ENCODE results near the gene DDB1. TPM values are rescaled to one million over a fixed set of nuclear protein-coding genes. Genes with fewer than 3 reads are reported as not detected.

Gene DDB1
- total RNA-seq, 2 donors from 2014 or later: 147 to 184 TPM

DNA sequence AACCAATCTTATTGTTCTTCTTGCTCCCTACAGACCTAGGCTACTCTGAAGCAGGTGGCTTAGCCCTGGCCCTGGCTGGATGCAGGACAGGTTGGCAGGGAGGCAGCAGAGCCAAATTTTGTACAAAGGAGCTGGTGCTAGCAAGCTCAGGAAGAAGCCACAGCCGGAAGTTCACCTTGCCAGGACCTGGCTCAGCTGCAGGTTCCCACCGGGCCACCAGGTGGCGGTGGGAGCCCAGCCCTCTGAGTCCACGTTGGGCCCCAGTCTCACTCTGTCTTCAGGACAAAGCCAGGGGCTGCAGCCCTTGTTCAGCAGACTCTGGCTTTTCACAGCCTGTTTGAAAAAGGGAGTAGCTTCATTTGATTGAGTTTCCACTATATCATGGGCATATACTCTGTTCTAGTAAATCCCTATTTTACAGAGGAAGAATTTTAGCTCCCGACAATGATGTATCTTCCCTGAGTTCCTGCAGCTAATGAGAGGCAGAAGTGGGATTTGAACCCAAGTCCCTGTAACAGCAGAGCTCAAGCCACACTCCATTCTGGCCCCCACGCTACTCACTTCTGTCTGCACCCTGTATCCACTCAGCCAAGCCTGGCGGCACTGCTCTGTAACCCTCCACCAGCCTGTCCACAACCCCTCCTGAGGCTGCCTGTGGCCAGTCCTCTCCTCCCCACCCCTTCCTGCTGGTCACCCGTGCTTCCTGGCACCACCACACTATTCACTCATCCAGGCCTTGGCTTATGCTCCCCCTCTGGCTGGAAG is 3.4 kb upstream of the DDB1 start:
- H3K9me3 ChIP-seq (ENCODE audit: control insufficient read depth, low read length, poor library complexity, severe bottlenecking): no peaks in the 10 kb centered on the region
- ATAC-seq (peak; percentile 62), DNase-seq (peak; percentile 74 to 83 (median 74))
- H3K4me3 Mint-ChIP-seq: peak overlapping the region; percentile 25
- H3K36me3 Mint-ChIP-seq (ENCODE audit: low read depth): peaks cover 6% of the 10 kb centered on the region
- peak overlapping the region; percentile 73 for H3K27ac Mint-ChIP-seq
- H3K4me1 Mint-ChIP-seq: peaks cover 25% of the 10 kb centered on the region
- H3K27me3 Mint-ChIP-seq: no peaks in the 10 kb centered on the region

GRCh38 chr11:61335355-61335710 is 2.4 kb upstream of the DDB1 start:
- H3K4me3 Mint-ChIP-seq: no peak overlapping the region
- peaks cover 30% of the 10 kb centered on the region for H3K4me1 Mint-ChIP-seq
- DNase-seq: no peak
- H3K27me3 Mint-ChIP-seq: no peaks in the 10 kb centered on the region
- ATAC-seq: no peak
- H3K9me3 ChIP-seq (ENCODE audit: control insufficient read depth, low read length, poor library complexity, severe bottlenecking): no peaks in the 10 kb centered on the region
- peak overlapping the region; percentile 73 for H3K27ac Mint-ChIP-seq
- peaks cover 6% of the 10 kb centered on the region for H3K36me3 Mint-ChIP-seq (ENCODE audit: low read depth)

GRCh38 chr11:61334434-61335354 is 1.8 kb upstream of the DDB1 start:
- DNase-seq: no peak
- Mint-ChIP-seq H3K27me3 (no peaks in the 10 kb centered on the region), H3K4me1 (peaks cover 36% of the 10 kb centered on the region)

GRCh38 chr11:61333550-61334433 is 887 bp upstream of the DDB1 start:
- no peaks in the 10 kb centered on the region for H3K9me3 ChIP-seq (ENCODE audit: control insufficient read depth, low read length, poor library complexity, severe bottlenecking)
- H3K36me3 Mint-ChIP-seq (ENCODE audit: low read depth): peaks cover 11% of the 10 kb centered on the region
- H3K4me1 Mint-ChIP-seq: peaks cover 42% of the 10 kb centered on the region
- ATAC-seq (no peak), DNase-seq (no peak)
- no peaks in the 10 kb centered on the region for H3K27me3 Mint-ChIP-seq
- peak overlapping the region; percentile 94 for H3K4me3 Mint-ChIP-seq
- peak overlapping the region; percentile 98 for H3K27ac Mint-ChIP-seq

More at GRCh38 chr11:61334434-61335354, 1.8 kb upstream of the DDB1 start:
- H3K9me3 ChIP-seq (ENCODE audit: control insufficient read depth, low read length, poor library complexity, severe bottlenecking): no peaks in the 10 kb centered on the region
- Mint-ChIP-seq H3K36me3 (ENCODE audit: low read depth) (peaks cover 6% of the 10 kb centered on the region), H3K27ac (peak overlapping the region; percentile 98), H3K4me3 (peak overlapping the region; percentile 94)
- no peak for ATAC-seq

GRCh38 chr11:61332281-61332796 is 566 bp downstream of the DDB1 start:
- ATAC-seq (no peak), DNase-seq (no peak)
- H3K36me3 Mint-ChIP-seq (ENCODE audit: low read depth): peaks cover 7% of the 10 kb centered on the region
- H3K27me3 Mint-ChIP-seq: no peaks in the 10 kb centered on the region
- peak overlapping the region; percentile 94 for H3K4me3 Mint-ChIP-seq
- H3K9me3 ChIP-seq (ENCODE audit: control insufficient read depth, low read length, poor library complexity, severe bottlenecking): no peaks in the 10 kb centered on the region
- H3K4me1 Mint-ChIP-seq: peaks cover 45% of the 10 kb centered on the region
- H3K27ac Mint-ChIP-seq: peak overlapping the region; percentile 98

DNA sequence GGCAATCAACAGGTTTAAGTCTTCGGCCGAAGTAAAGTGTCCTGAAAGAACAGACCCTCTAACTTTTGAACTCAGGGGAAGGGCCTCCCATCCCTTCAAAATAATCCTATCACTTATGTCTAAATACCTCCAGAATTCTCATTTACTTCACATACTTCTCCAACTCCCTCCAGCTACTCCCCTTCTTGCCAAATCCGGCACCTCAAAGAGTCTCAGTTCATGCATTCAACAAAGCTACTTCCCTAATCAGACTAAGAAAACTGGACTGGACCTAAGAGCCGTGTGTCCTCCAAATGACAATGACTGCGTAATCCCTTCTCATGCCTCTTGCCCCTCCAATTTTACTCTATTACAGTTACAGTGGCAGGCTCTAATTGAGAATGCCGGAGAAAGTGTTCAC is 1.3 kb downstream of the DDB1 start:
- H3K9me3 ChIP-seq (ENCODE audit: control insufficient read depth, low read length, poor library complexity, severe bottlenecking): no peaks in the 10 kb centered on the region
- Mint-ChIP-seq H3K4me1 (peaks cover 41% of the 10 kb centered on the region), H3K27me3 (no peaks in the 10 kb centered on the region), H3K36me3 (ENCODE audit: low read depth) (peaks cover 7% of the 10 kb centered on the region), H3K27ac (peak overlapping the region; percentile 98), H3K4me3 (peak overlapping the region; percentile 94)
- DNase-seq: no peak
- ATAC-seq: no peak

DNA sequence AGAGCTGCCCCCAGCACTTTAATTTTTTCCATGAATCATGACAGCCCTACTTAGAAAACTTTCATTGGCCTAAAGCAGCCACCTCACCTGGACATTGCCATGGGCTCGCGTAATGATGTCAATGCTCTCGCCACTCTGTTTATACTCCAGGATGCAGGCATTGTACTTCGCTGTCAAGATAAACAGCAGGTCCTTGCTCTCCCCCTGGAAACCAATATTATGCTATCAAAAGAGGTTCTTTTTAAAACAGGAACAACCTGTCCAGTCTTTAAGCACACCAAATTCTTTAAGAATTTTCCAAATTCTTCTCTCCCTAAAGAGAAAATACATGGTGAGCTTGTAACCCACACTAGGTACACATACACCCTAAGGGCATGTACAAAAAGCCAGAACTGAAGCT is 3.0 kb downstream of the DDB1 start:
- ATAC-seq (no peak), DNase-seq (no peak)
- Mint-ChIP-seq H3K36me3 (ENCODE audit: low read depth) (peaks cover 7% of the 10 kb centered on the region), H3K4me1 (peaks cover 42% of the 10 kb centered on the region), H3K27me3 (no peaks in the 10 kb centered on the region), H3K27ac (peak overlapping the region; percentile 98), H3K4me3 (no peak overlapping the region)
- H3K9me3 ChIP-seq (ENCODE audit: control insufficient read depth, low read length, poor library complexity, severe bottlenecking): no peaks in the 10 kb centered on the region

DNA sequence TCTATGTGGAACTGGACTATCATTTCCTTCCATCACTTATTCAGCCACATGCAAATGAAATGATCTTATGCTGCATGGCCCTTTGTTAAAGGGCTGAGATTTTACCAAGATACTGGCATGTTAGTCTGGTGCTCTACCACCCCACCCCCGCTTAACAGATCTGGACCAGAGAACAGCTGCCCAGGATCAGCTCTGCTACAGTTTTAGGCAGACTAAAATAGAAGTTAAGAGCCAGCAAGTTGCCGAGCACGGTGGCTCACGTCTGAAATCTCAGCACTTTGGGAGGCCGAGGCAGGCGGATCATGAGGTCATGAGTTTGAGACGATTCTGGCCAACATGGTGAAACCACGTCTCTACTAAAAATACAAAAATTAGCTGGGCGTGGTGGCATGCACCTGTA is 4.6 kb downstream of the DDB1 start:
- DNase-seq (no peak), ATAC-seq (no peak)
- peaks cover 10% of the 10 kb centered on the region for H3K36me3 Mint-ChIP-seq (ENCODE audit: low read depth)
- no peak overlapping the region for H3K27ac Mint-ChIP-seq
- H3K27me3 Mint-ChIP-seq: no peaks in the 10 kb centered on the region
- no peak overlapping the region for H3K4me3 Mint-ChIP-seq
- H3K9me3 ChIP-seq (ENCODE audit: control insufficient read depth, low read length, poor library complexity, severe bottlenecking): no peaks in the 10 kb centered on the region
- peaks cover 38% of the 10 kb centered on the region for H3K4me1 Mint-ChIP-seq

DNA sequence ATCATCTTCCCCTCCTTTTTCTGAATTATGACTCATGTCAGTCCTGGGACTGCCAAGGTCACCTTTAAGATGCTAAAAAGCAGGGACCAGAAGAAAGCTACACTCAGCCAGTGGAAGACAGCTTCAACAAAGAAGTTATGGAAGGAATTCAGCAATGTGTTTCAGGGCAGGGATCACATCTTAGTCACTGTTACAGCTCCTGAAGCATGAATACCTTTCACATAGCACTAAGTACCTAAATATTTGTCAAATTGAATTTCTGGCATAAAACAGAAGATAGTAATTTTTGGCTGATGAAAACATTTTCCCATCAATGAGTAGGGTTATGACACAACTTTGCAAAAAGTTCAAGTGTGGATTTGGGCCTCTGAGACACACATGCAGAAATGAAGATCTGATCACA is 5.2 kb downstream of the DDB1 start:
- peaks cover 37% of the 10 kb centered on the region for H3K4me1 Mint-ChIP-seq

GRCh38 chr11:61325649-61326414 is 7.1 kb downstream of the DDB1 start:
- no peaks in the 10 kb centered on the region for H3K9me3 ChIP-seq (ENCODE audit: control insufficient read depth, low read length, poor library complexity, severe bottlenecking)
- Mint-ChIP-seq H3K4me1 (peaks cover 20% of the 10 kb centered on the region), H3K27me3 (no peaks in the 10 kb centered on the region), H3K4me3 (no peak overlapping the region), H3K27ac (no peak overlapping the region), H3K36me3 (ENCODE audit: low read depth) (peaks cover 11% of the 10 kb centered on the region)
- no peak for DNase-seq
- ATAC-seq: no peak

More for the DNA sequence above, 5.2 kb downstream of the DDB1 start:
- H3K27me3 Mint-ChIP-seq: no peaks in the 10 kb centered on the region
- DNase-seq (no peak), ATAC-seq (no peak)
- peaks cover 12% of the 10 kb centered on the region for H3K36me3 Mint-ChIP-seq (ENCODE audit: low read depth)
- H3K4me3 Mint-ChIP-seq: no peak overlapping the region
- H3K27ac Mint-ChIP-seq: no peak overlapping the region
- H3K9me3 ChIP-seq (ENCODE audit: control insufficient read depth, low read length, poor library complexity, severe bottlenecking): no peaks in the 10 kb centered on the region

- Mint-ChIP-seq H3K27me3 (no peaks in the 10 kb centered on the region), H3K4me3 (no peak overlapping the region), H3K36me3 (ENCODE audit: low read depth) (peaks cover 6% of the 10 kb centered on the region), H3K27ac (no peak overlapping the region), H3K4me1 (no peaks in the 10 kb centered on the region)
- DNase-seq (no peak), ATAC-seq (no peak)
- H3K9me3 ChIP-seq (ENCODE audit: control insufficient read depth, low read length, poor library complexity, severe bottlenecking): no peaks in the 10 kb centered on the region
These were observed 17.6 kb downstream of the DDB1 start for GRCh38 chr11:61315260-61315659.

DNA sequence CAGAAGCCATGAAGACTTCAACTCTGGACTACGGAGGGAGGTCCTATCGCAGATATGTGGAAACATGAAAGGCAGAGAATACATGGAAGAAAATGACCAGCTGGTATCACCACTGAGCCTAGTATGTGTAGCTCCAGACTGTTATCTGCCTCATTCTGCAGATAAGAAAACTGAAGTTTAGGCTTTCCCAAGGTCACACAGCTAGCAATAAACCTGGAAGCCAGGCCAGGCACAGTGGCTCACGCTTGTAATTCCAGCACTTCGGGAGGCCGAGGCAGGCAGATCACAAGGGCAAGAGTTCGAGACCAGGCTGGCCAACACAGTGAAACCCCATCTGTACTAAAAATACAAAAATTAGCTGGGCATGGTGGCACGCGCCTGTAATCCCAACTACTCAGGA is 22.2 kb downstream of the DDB1 start:
- no peaks in the 10 kb centered on the region for H3K27me3 Mint-ChIP-seq
- no peak overlapping the region for H3K4me3 Mint-ChIP-seq
- DNase-seq: no peak
- no peak for ATAC-seq
- peaks cover 6% of the 10 kb centered on the region for H3K36me3 Mint-ChIP-seq (ENCODE audit: low read depth)
- H3K27ac Mint-ChIP-seq: no peak overlapping the region
- H3K4me1 Mint-ChIP-seq: no peaks in the 10 kb centered on the region
- no peaks in the 10 kb centered on the region for H3K9me3 ChIP-seq (ENCODE audit: control insufficient read depth, low read length, poor library complexity, severe bottlenecking)

All from T-helper 17 cell (primary cell).